Suprapubic skin (tissue), 3 donors: ENCODE results near the gene MED13L.

ENCODE experiments used
- CTCF ChIP-seq, 2 donors: fragments of 200-600 bp in 1 of 2; fragments of 450-650 bp in 1 of 2; sonication (generic) in 1 of 2; IDR thresholded peaks; one replicate each; pipeline ENCODE4 v1.5.1; 2016 to 2019; ENCODE audit warnings: antibody characterized with exemption in 2 of 2, mild to moderate bottlenecking in 1 of 2, moderate library complexity in 1 of 2
- EP300 ChIP-seq: sonication (generic); formaldehyde crosslinking; IDR thresholded peaks from one replicate; pipeline ENCODE4 v1.6.1; 2017; ENCODE audit warnings: antibody characterized with exemption
- POLR2A ChIP-seq, 2 donors: fragments of 450-650 bp; IDR thresholded peaks; one replicate each; pipeline ENCODE4 v1.6.1; 2017; ENCODE audit warnings: antibody characterized with exemption in 2 of 2, mild to moderate bottlenecking in 2 of 2, moderate library complexity in 2 of 2

- no peak for TF ChIP-seq POLR2A (IDR thresholded peaks at IDR 0.05)
- no peak for TF ChIP-seq CTCF (IDR thresholded peaks at IDR 0.05)
- no peak for TF ChIP-seq EP300
Observed at GRCh38 chr12:115964214-115964613, 313.3 kb downstream of the MED13L start.
